IgD-negative memory B cell (primary cell): ENCODE data around the gene SETD5. TPM values are rescaled to one million over a fixed set of nuclear protein-coding genes. Genes with fewer than 3 reads are reported as not detected.

Experiments used
- polyA plus RNA-seq: library from polyadenylated mRNA; unstranded; fragments of 300-500 nt; fragmentation: Illumina TruSeq; gene quantifications from one replicate; pipeline ENCODE4 v1.2.3, GENCODE V29; 2021

SETD5 gene
- polyA plus RNA-seq, 1 donor from 2014 or later = 57.3 TPM

Other genes with a start within 250 kb of the SETD5 start
- gene SRGAP3, start 148.0 kb upstream of the SETD5 start, polyA plus RNA-seq = 0.24 TPM
- 17.9 TPM for gene THUMPD3, start 34.6 kb upstream of the SETD5 start, polyA plus RNA-seq
- not detected for gene LHFPL4, start 156.2 kb downstream of the SETD5 start, polyA plus RNA-seq